Inflammatory macrophage treated with lipopolysaccharide for 4 hours (primary cell): ENCODE measurements around the gene PAPPA.

Experiments used
- DNase-seq: peaks from one replicate; pipeline ENCODE4 v3.0.0-alpha.2; 2020

Gene PAPPA

GRCh38 chr9:116430849-116431248 lies 277.3 kb downstream of the PAPPA start:
- no peak for DNase-seq

- no peak for DNase-seq
Measured at GRCh38 chr9:116432051-116432450, 278.5 kb downstream of the PAPPA start.

GRCh38 chr9:116434314-116434713 lies 280.7 kb downstream of the PAPPA start:
- DNase-seq, result no peak

DNA sequence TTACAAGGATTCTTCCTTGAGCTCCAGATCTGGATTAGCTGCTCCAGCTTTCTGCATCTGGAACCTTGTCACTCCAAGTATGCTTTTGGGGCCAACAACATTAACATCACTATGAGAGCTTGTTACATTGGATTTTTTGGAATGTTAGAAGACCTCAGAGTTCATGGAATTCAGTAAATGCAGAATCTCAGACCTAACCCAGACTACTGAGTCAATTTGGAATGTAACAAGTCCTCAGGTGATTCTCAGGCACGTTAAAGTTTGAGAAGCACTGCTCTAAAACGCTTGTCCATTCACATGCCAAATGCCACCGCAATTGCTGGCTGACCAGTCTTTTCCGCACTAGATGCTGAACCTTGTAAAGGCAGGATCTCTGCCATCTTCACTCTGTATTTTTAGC lies 282.1 kb downstream of the PAPPA start:
- no peak for DNase-seq

DNA sequence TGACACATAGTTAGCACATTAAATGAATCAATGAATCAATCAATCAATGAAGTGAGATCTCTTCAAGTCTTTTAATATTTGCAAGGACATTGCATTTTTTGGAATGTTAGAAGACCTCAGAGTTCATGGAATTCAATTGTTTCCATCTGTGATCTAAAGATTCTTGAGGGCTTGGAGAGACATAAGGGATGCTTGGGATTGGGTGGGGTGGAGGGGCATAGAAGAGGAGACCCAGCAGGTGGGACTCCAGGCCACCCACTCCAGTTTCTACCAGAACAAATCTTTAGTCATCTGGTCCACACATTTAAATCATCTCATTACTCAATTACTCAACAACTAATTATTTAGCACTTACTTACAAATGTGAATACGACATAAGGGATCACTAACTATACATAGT lies 282.5 kb downstream of the PAPPA start:
- DNase-seq, result no peak

- DNase-seq, result no peak
Measured at GRCh38 chr9:116437411-116438370, 284.1 kb downstream of the PAPPA start.

DNA sequence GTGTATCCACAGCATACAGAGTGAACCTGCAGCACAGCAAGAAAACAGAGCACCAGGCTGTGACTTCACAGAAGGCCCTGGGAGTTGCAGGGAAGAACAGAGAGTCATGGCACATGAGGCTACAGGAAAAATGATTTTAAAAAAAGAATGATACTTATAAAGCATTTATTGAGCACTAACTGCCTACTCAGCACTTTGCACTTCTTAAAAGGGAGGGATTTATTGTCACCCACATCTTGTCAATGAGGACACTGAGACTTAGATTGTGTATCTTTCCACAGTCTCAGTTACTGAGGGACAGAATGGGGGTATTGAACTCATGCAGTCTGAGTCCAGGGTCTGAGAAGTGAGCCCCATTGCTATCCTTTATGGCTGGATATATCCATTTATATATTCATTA lies 288.9 kb downstream of the PAPPA start:
- DNase-seq, result no peak

GRCh38 chr9:116447934-116448333 lies 294.3 kb downstream of the PAPPA start:
- no peak for DNase-seq

DNA sequence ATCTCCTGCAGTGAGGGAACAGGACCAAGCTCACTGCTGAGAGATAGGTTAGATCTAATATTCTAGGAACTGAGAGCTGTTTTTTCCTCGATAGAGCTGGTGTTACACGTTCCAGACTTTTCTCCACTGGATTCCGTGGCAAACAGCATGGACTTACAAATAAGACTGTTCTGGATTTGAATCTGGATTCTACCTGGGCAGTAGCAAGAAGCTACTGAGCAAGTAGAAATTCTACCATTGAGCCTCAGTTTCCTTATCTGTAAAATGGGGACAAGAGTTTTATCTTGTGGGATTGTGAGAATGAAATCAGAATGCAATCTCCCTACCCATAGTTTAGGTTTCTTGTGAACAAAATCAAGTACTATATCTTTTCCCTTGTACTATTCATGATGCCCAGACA lies 294.8 kb downstream of the PAPPA start:
- DNase-seq, result no peak

GRCh38 chr9:116449949-116450348 lies 296.4 kb downstream of the PAPPA start:
- DNase-seq, result no peak

DNA sequence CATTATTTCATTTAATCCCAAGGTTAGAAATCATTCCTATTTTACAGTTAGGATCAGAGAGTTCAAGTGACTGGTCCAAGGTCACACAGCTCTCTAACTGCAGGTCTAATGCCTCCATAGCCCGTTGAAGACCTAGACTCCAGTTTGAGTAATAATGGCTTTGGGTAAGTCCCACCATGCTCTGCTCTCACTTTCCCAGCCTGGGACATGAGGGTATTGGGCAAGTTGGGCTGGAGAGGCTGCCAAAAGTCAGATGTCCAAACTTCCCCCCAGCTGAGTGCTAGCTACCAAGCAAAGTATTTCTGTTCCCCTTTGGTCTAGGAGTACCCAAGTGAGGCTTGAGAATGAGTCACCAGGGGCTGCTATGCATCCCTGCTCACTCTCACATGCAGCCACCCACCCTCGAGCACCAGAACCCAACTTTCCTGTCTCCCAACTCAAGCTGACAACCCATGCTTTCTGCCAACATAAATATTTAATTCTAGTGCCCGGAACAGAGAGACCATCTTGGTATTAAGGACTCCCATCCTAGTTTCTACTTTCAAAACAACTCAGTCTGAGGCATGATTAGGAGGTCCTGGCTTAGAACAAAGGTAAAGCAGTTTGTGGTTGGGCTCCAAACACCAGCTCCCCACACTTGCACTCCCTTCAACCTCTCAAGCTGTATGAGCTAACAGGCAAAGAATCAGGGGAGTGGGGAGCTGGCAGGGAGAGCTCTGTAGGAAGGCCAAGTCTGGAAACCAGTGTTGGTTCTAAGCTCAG lies 297.0 kb downstream of the PAPPA start:
- peak; percentile 95 for DNase-seq

- DNase-seq, result no peak
Measured at GRCh38 chr9:116451500-116452115, 298.0 kb downstream of the PAPPA start.
